NCI-H82 treated with DMSO at 0.1 percent for 48 hours (cell line): ENCODE results near the gene RACK1.

Source experiments
- DNase-seq: peaks from one replicate; lab custom pipeline; 2025; ENCODE audit not compliant: unreplicated experiment; lab: John Stamatoyannopoulos, UW

The RACK1 gene

GRCh38 chr5:181259974-181260719 lies 16.4 kb upstream of the RACK1 start:
- DNase-seq = no peak

DNA sequence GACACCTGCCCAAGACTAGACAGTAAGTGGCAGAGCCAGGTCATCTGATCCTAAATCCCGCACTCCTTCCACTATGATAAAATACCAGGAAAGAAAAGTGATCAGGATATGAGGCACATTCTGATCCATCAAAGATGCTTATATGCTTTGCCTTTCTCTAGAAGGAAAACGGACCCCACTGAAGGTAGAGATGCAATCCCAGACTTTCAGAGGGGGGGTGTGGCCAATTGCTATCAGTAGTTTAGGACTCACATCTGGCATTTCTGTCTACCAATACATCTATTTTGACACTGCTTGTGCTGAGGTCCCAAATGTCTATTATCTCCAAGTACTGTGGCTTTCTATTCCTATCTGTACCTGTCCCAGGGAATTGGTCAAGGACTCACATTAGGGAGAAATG lies 15.6 kb upstream of the RACK1 start:
- DNase-seq = no peak

- DNase-seq = no peak
Measured at GRCh38 chr5:181258576-181258975, 14.9 kb upstream of the RACK1 start.

DNA sequence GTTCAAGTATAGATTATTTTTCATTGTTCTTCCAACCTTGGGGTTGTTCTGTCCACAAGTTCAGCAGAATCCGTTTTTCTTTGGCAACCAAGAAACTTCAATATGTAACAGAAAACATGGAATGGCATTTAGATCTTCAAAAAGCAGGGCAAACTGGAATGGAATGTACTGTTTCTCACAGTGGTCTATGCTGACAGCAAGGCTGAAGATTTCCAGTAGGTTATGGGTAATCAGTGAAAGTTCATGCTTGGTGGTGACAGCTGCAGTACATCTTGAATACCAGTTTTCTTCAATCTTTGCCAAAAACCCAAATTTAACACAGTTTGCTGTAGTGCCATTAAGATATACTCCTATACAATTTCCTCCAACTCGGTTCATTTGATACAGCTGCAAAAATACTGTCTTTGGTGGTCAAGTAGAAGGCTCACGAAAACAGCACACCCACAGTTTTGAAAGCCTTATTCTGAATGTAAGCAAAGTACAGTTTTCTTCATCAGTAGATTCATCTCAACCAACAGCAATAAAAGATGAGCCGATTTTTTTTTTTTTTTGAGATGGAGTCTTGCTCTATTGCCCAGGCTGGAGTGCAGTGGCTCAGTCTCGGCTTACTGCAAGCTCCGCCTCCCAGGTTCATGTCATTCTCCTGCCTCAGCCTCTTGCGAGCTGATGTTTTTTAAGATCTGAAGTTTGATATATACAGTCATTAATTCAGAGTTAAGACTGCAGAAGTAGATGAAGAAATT lies 12.3 kb upstream of the RACK1 start:
- no peak for DNase-seq

- no peak for DNase-seq
Measured at GRCh38 chr5:181255276-181255675, 11.6 kb upstream of the RACK1 start.

GRCh38 chr5:181248277-181248676 lies 4.6 kb upstream of the RACK1 start:
- no peak for DNase-seq

- no peak for DNase-seq
Measured at GRCh38 chr5:181246276-181247049, 2.8 kb upstream of the RACK1 start.

DNA sequence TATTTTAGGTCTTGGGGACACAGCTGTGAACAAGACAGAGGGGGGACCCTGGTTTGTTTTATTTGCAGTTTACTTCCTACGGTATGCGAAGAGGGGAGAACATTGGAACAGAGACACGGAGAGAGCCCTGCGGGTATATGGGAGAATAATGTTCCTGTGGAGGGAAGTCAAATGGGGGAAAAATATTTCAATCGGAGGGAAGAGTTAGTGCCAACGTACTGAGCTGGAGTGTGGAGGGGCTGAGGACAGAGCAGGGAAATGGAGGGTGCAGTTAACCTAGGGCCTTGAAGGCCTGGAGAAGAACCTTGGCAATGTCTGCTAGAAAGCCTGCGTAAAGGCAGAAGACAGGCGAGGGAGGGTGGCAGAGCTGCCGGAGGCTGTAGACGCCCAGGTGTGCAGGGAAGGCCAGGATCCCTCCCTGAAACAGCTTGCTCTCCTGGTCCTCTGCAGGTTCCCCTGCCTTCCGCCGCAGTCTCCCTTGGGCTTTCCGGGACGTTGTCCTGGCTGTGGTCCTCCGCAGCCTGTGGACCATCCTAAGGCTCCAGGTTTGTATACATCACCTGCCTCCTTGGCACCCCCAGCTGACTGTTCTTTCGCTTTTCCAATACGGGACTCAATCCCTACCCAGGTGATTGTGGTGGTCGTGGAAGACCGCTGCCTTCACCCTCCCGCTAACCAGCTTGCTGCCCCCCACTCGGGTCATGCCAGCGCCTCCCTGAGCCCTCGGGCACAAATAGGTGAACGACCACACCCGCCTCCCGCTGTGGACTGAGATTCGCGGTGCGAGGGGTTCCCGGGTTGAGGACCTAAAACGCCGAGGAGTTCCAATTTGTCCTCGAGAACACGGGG lies 1.9 kb upstream of the RACK1 start:
- no peak for DNase-seq

DNA sequence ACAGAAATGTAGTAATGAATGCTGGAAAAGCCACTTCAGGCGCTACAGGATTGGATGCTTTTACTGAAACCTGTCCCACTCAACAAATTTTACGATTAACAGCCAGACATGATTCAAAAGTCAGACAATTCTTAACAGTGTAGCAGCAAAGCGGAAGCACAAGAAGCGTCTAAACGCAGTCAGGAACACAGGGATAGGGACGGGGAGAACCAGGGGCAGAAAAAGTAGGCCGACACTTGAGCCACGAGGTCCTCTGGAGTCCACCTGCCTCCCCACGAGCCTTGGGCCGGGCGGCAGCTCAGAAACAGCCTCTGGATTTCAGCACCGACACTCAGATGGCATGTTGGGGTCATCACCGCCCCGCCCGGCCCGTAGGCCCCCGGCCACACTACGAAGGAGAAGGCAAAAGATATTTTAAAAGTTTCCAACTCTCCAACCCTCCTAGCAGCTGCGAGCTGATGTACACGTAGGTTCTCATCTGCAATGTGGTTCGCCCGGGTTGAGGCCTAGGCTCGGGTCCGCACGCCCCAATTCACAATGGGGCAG lies 615 bp downstream of the RACK1 start:
- DNase-seq = no peak

- DNase-seq = no peak
Measured at GRCh38 chr5:181242031-181242451, 1.7 kb downstream of the RACK1 start.

- no peak for DNase-seq
Measured at GRCh38 chr5:181241393-181241975, 2.2 kb downstream of the RACK1 start.

GRCh38 chr5:181239062-181239663 lies 4.5 kb downstream of the RACK1 start:
- no peak for DNase-seq

- no peak for DNase-seq
Measured at GRCh38 chr5:181237729-181238385, 5.8 kb downstream of the RACK1 start.

GRCh38 chr5:181236954-181237641 lies 6.6 kb downstream of the RACK1 start:
- DNase-seq = no peak

DNA sequence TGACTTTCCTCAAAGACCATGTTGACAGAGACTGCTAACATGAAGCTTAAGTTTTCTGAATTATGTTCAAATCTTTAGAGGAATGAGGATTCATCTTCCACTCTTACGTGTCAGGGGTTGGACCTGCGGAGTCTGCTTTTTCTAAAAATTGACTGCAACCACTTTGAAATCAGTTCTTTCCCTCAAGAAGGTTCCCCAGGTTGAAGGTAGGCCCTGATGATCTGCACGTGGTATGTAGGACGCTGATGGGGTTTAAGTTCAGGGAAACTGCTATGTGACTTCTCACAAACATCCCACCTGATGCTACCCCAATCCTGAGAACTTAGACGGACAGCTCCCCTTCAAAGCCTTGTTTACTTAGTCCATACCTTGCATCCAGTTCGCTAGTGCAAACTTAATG lies 7.2 kb downstream of the RACK1 start:
- DNase-seq = no peak

DNA sequence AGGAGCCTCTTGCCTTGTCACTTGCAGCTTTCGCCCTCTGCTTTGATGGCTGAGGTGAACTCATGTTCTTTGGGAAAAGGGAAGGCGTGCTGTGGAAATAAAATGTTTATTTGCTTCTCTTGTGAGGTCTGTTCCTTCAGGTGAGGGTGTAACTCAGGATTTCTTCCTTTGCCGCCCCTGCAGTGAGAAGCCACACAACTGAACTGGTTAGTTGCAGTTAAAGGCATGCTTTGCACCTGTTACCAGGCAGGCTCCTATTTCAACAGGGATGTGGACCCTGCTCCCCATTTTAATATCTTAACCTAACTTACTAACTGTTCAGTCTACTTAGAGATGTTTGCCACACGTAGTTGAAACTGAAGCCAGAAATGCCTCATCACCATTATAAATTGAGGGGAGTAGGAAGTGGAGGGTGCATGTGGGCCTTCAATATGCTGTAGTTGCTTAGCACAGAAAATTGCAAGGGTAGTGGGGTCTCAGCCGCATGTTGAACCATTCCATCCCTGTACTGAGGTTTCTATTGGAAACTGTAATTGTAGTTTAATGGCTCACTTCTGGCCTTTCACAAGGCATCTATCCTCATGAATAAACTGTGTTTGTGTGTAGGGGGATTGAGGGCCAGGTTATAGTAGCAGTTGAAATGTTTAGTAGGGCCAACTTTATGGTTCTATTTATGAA lies 7.9 kb downstream of the RACK1 start:
- no peak for DNase-seq

DNA sequence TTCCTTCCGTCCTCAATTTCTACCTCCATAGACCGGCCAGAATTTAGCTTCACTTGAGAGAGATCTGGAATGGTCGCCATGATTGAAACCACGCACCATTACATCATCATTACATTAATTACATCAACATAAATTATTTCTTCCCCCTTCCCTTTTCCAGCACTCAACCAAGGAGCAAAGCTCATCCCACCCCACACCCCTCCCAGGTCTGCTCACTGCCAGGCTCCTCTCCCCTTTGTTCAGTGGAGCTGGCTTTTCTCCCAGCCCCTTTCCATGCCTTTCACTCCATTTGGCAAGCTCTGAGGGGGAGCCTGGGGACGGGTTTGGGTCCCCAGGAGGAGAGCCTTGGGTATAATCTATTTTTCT lies 8.4 kb downstream of the RACK1 start:
- no peak for DNase-seq
